HepG2 (cell line): ENCODE data around the gene SLC2A10. TPM values are rescaled to one million over a fixed set of nuclear protein-coding genes. Genes with fewer than 3 reads are reported as not detected.

Source experiments
- ARID4A ChIP-seq: sonication (generic); formaldehyde crosslinking; IDR thresholded peaks from 2 replicates; pipeline ENCODE4 v1.5.0; 2020; ENCODE audit warnings: mild to moderate bottlenecking, missing genetic modification reagents, borderline replicate concordance
- BHLHE40 ChIP-seq: IDR thresholded peaks from 2 replicates; pipeline ENCODE4 v1.6.1; 2011; ENCODE audit warnings: low read length, improper control_type of control experiment
- EED ChIP-seq: sonication (generic); formaldehyde crosslinking; IDR thresholded peaks from 2 replicates; pipeline ENCODE4 v1.5.0; 2020; ENCODE audit warnings: mild to moderate bottlenecking, missing genetic modification reagents
- HDAC2 ChIP-seq: sonication (generic); formaldehyde crosslinking; IDR thresholded peaks from 2 replicates; pipeline ENCODE4 v1.4.0; 2020; ENCODE audit warnings: missing genetic modification reagents
- HHEX ChIP-seq: IDR thresholded peaks from 2 replicates; pipeline ENCODE4 v1.6.1; 2016; ENCODE audit warnings: control low read depth
- HOXD1 ChIP-seq: sonication (generic); formaldehyde crosslinking; IDR thresholded peaks from 2 replicates; pipeline ENCODE4 v1.5.0; 2020; ENCODE audit warnings: missing genetic modification reagents
- ISX ChIP-seq: sonication (generic); formaldehyde crosslinking; conservative IDR thresholded peaks from 2 replicates; pipeline ENCODE4 v1.5.0; 2020; ENCODE audit warnings: missing genetic modification reagents
- KLF15 ChIP-seq: sonication (generic); formaldehyde crosslinking; IDR thresholded peaks from 2 replicates; pipeline ENCODE4 v1.8.1; 2023; ENCODE audit warnings: borderline replicate concordance, mild to moderate bottlenecking, inconsistent platforms, missing genetic modification reagents, mixed read lengths
- MAF1 ChIP-seq: sonication (generic); formaldehyde crosslinking; IDR thresholded peaks from 2 replicates; pipeline ENCODE4 v1.5.0; 2020; ENCODE audit warnings: missing genetic modification reagents, borderline replicate concordance
- MAZ ChIP-seq, 2 experiments: sonication (generic) in 1 of 2; formaldehyde crosslinking in 1 of 2; IDR thresholded peaks; 2 replicates each; pipeline versions ENCODE4 v1.5.0 to v1.6.1; 2012 to 2020; ENCODE audit warnings: low read depth in 2 of 2, mild to moderate bottlenecking in 2 of 2, borderline replicate concordance in 1 of 2, improper control_type of control experiment in 1 of 2, low read length in 1 of 2, missing genetic modification reagents in 1 of 2, moderate library complexity in 1 of 2
- MED8 ChIP-seq: sonication (generic); formaldehyde crosslinking; IDR thresholded peaks from 2 replicates; pipeline ENCODE4 v1.8.1; 2023; ENCODE audit warnings: mild to moderate bottlenecking, missing genetic modification reagents; ENCODE audit not compliant: insufficient replicate concordance
- RFX5 ChIP-seq: IDR thresholded peaks from 2 replicates; pipeline ENCODE4 v1.6.1; 2011; ENCODE audit warnings: low read depth, low read length, improper control_type of control experiment
- SUZ12 ChIP-seq: fragments of 150-350 bp; IDR thresholded peaks from 2 replicates; pipeline ENCODE4 v1.6.1; 2014; ENCODE audit warnings: low read depth, low read length
- TAF1 ChIP-seq: sonication (generic); formaldehyde crosslinking; IDR thresholded peaks from 2 replicates; pipeline ENCODE4 v1.4.0; 2020; ENCODE audit warnings: missing genetic modification reagents
- TIGD3 ChIP-seq: sonication (generic); formaldehyde crosslinking; IDR thresholded peaks from 2 replicates; pipeline ENCODE4 v1.5.1; 2020; ENCODE audit warnings: mild to moderate bottlenecking, missing genetic modification reagents, borderline replicate concordance
- ZMAT3 ChIP-seq: sonication (generic); formaldehyde crosslinking; conservative IDR thresholded peaks from 2 replicates; pipeline ENCODE4 v1.7.0; 2021; ENCODE audit warnings: missing genetic modification reagents
- ZMYM2 ChIP-seq: sonication (generic); formaldehyde crosslinking; IDR thresholded peaks from 2 replicates; pipeline ENCODE4 v1.8.0; 2022; ENCODE audit warnings: mild to moderate bottlenecking, missing genetic modification reagents
- ZNF501 ChIP-seq: sonication (generic); formaldehyde crosslinking; IDR thresholded peaks from 2 replicates; pipeline ENCODE4 v1.5.1; 2020; ENCODE audit warnings: mild to moderate bottlenecking, moderate library complexity, missing genetic modification reagents
- ZNF563 ChIP-seq: sonication (generic); formaldehyde crosslinking; IDR thresholded peaks from 2 replicates; pipeline ENCODE4 v1.8.0; 2022; ENCODE audit warnings: mild to moderate bottlenecking, moderate library complexity, missing genetic modification reagents
- ZNF776 ChIP-seq: sonication (generic); formaldehyde crosslinking; IDR thresholded peaks from 2 replicates; pipeline ENCODE4 v1.4.0; 2020; ENCODE audit warnings: mild to moderate bottlenecking, missing genetic modification reagents
- polyA plus RNA-seq, 8 experiments: library from polyadenylated mRNA; depleted of rRNA in 3 of 8; stranded (reverse) in 7 of 8; unstranded in 1 of 8; fragments of >200 nt; fragmentation: Illumina TruSeq in 4 of 8; extraction: Trizol in 4 of 8; gene quantifications; 2 replicates each; pipeline versions ENCODE4 v1.2.1 to v1.2.3, GENCODE V29; 2011 to 2016; ENCODE audit warnings: low read depth in 4 of 8, missing spikeins in 1 of 8, mixed read lengths in 1 of 8; ENCODE audit not compliant: insufficient read depth in 1 of 8
- total RNA-seq, 5 experiments: library from RNA; depleted of rRNA; stranded (reverse); fragments of >200 nt; fragmentation: Illumina TruSeq; extraction: Trizol; gene quantifications; 2 replicates each; pipeline ENCODE4 v1.2.3, GENCODE V29; 2016; ENCODE audit warnings: low read depth in 1 of 5
- TF ChIP-seq, protein P1 (sequence below): sonication (generic); formaldehyde crosslinking; IDR thresholded peaks from 2 replicates; pipeline ENCODE4 v1.8.1; 2023; ENCODE audit warnings: mild to moderate bottlenecking, inconsistent platforms, moderate library complexity, missing genetic modification reagents, borderline replicate concordance
- TF ChIP-seq, protein P2 (sequence below): IDR thresholded peaks from 2 replicates; pipeline ENCODE4 v1.6.1; 2016; ENCODE audit warnings: mild to moderate bottlenecking, missing biosample characterization, missing genetic modification reagents
- TF ChIP-seq, protein P3 (sequence below): sonication (generic); formaldehyde crosslinking; IDR thresholded peaks from 2 replicates; pipeline ENCODE4 v1.8.0; 2022; ENCODE audit warnings: missing genetic modification reagents, low read depth, mild to moderate bottlenecking, borderline replicate concordance

The SLC2A10 gene
- total and polyA plus RNA-seq, 2 of the 13 experiments (the other 11 are each of a cell fraction or from before 2014, with no cell fraction given): 16.0 to 18.4 TPM

- TF ChIP-seq ZNF501 (CRISPR knock-in tag): no peak
- TF ChIP-seq MAZ (IDR thresholded peaks at IDR 0.05; ENCODE audit: borderline replicate concordance, low read depth, low read length): no peak
- TF ChIP-seq MAZ (CRISPR knock-in tag; IDR thresholded peaks at IDR 0.05; ENCODE audit: low read depth): no peak
- no peak for TF ChIP-seq BHLHE40
- TF ChIP-seq, protein P1, sequence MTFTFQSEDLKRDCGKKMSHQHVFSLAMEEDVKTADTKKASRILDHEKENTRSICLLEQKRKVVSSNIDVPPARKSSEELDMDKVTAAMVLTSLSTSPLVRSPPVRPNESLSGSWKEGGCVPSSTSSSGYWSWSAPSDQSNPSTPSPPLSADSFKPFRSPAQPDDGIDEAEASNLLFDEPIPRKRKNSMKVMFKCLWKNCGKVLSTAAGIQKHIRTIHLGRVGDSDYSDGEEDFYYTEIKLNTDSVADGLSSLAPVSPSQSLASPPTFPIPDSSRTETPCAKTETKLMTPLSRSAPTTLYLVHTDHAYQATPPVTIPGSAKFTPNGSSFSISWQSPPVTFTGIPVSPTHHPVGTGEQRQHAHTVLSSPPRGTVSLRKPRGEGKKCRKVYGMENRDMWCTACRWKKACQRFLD (CRISPR knock-in tag): no peak
- TF ChIP-seq KLF15 (CRISPR knock-in tag): no peak
- TF ChIP-seq, protein P2, sequence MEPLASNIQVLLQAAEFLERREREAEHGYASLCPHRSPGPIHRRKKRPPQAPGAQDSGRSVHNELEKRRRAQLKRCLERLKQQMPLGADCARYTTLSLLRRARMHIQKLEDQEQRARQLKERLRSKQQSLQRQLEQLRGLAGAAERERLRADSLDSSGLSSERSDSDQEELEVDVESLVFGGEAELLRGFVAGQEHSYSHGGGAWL (CRISPR knock-in tag): peak; percentile 33; the same call in 1 of the 2 replicates
- peak; percentile 65; the same call in 1 of the 2 replicates for TF ChIP-seq HDAC2 (CRISPR knock-in tag)
- TF ChIP-seq, protein P3, sequence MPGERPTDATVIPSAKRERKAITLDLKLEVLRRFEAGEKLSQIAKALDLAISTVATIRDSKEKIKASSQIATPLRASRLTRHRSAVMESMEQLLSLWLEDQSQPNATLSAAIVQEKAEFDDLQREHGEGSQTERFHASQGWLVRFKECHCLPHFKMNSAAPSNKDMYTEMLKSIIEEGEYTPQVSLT (CRISPR knock-in tag): no peak
- TF ChIP-seq RFX5: no peak
- no peak for TF ChIP-seq MAF1 (CRISPR knock-in tag)
- no peak for TF ChIP-seq HOXD1 (CRISPR knock-in tag)
- no peak for TF ChIP-seq HHEX (CRISPR knock-in tag)
- TF ChIP-seq SUZ12: no peak; the same call in 1 of the 2 replicates
- TF ChIP-seq EED (CRISPR knock-in tag): no peak
- no peak for TF ChIP-seq ARID4A (CRISPR knock-in tag)
- no peak for TF ChIP-seq TAF1
- TF ChIP-seq ZMYM2 (CRISPR knock-in tag): 0 out of 2 replicates have a peak, but pooled peaks have one; percentile 53
- TF ChIP-seq ISX: no peak
- TF ChIP-seq ZNF776 (CRISPR knock-in tag): no peak
- no peak for TF ChIP-seq MED8 (CRISPR knock-in tag)
- TF ChIP-seq TIGD3 (CRISPR knock-in tag): no peak
- TF ChIP-seq ZNF563 (CRISPR knock-in tag): no peak
- TF ChIP-seq ZMAT3: no peak
These were observed 9.6 kb upstream of the SLC2A10 start (continued) for GRCh38 chr20:46699651-46700359.
